Measurements from ENCODE around the gene FBXO11.

Gene FBXO11

DNA sequence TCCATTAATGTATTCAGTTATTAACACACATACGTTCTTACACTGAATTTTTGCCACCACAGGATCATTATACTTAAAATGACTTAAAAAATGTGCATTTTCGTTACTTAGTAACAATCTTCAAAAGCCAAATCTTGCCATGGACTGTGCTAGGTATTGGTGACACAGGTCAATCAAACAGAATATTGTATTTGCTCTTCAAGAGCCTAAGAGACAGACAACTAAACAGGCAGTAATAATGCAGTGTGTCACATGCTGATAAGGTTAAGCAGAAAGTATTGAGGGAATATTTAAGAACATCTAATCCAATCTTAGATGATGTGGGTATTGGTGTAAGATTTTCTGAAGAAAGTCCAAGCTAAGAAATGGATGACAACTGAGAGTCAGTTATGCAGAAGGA lies 56.9 kb downstream of the FBXO11 start:
- no peak for DNase-seq

DNA sequence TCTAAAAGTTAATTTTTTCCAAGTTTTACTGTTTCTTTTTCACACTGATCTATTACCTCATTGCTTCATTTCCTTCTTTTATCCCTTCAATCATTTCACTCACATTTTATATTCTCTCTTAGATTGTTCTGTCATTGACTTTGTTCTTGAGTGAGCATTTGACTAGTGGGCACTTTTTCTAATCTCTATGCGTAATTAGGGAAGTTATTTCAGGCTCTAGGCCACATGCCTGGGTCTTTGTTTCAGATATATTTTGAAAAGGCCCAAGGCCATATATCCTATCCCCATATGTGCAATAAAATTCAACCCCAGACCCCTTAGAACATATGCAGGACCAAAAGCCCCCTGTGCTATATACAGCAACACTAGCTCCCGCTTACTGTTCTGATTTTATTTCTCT lies 62.1 kb downstream of the FBXO11 start:
- DNase-seq, result no peak

DNA sequence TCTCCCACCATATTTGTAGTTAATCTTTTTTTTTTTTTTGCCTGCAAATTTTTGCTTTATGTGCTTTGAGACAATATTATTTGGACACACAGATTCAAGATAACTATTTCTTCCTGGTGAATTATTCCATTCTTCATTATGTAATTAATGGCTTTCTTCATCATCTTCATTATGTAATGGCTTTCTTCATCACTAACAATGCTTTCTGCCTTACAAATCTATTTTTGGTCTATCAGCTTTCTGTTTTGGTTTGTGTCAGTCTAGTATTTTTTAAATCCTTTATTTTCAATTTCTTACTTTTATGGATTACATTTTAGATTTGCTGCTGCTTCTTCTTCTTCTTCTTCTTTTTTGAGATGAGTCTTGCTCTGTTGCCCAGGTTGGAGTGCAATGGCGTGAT lies 62.9 kb downstream of the FBXO11 start:
- DNase-seq, result no peak

DNA sequence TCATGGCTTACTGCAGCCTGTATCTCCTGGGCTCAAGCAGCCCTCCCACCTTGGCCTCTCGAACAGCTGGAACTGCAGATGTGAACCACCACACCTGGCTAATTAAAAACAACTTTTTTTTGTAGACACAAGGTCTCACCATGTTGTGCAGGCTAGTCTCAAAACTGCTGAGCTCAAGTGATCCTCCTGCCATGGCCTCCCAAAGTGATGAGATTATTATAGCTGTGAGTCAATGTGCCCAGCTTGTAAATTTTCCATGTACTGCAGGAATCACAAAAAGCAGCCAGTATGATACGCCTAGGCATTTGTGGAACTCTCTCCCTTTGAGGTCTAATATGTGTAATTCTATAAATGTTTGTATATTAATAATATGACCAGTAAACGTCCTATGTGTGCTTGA lies 63.5 kb downstream of the FBXO11 start:
- DNase-seq, result no peak

DNA sequence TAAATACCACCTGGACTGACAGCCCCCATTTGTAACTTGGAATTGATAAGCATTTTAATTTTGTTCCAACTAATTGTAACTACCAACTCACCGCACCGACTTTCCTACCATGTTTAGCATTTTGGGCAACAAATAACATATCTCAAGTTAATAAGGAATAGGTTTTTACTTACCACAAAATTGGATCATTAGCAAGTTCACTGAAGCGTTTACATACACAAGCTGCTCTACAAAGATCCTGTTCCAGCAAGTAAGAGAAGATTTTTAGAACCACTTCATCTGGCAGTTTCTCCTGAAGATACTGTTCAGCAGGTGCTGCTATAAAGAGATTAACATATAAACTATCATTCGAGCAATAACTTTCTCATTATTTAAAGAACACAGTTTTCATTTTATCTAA lies 67.6 kb downstream of the FBXO11 start:
- DNase-seq, result no peak

DNA sequence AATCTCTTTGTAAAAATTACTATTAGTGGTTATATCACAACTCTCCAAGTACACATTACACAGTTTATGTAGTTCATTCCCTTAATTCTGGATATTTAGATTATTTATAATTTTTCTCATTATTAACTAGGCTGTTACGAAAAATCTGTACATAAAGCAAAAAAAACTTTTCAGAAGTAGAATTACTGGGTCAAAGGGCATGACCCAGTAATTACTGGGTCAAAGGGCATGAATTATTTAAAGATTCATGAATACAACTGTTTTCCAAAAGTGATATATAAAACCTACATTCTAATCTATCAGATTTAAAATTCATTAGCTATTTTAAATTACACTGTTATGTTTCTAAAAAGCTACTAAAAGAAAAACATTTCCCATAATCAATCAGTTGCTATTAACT lies 68.0 kb downstream of the FBXO11 start:
- no peak for DNase-seq

DNA sequence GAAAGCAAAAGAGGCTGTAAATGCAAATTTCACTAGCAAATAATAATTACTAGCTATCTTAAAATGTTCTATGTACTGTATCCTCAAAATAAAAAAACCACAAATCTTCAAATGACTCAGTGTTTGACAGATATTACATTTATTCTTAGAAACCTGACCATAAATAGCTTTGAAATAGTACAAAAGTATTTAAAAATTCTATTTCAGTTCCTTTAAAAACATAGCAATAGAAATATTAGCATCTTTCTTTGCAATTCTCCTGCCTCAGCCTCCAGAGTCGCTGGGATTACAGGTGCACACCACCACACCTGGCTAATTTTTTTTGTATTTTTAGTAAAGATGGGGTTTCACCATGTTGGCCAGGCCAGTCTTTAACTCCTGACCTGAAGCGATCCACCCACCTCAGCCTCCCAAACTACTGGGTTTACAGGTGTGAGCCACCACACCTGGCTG lies 72.8 kb downstream of the FBXO11 start:
- DNase-seq, result no peak

DNA sequence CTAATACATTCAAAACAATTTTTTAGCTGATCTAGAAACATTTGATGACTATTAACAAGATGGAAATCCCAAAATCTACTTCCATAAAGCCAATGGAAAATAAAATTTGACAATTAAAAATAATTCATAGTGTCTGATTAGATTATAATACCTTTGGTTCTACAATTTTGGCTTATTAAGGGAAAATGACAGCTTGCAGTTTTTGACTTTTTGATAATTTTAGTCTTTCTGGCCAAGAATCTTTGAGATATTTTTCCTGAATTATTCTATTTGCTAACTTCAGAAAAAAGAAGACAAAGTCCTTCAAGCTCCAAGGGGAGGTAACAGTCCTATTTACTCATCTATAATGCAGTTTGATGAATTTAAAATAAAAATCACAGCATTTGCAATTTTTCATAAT lies 83.8 kb downstream of the FBXO11 start:
- no peak for DNase-seq

DNA sequence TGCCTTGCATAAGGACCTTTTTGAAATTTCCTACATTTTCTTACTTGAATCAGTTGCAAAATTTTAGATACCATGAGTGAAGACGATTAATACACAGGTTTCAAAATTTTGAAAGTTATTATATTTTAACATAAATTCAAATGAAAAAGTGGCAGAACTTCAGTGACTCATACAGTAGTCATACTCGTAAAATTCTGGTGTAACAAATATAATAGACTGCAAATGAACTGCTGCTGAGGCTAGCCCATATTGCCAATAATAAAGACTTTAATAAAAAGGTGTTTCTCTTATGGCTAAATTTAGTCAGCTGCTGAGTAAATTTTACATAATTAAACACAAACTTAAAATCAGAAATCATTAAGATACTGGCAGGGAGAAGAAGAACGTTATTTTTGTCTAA lies 86.5 kb downstream of the FBXO11 start:
- no peak for DNase-seq

DNA sequence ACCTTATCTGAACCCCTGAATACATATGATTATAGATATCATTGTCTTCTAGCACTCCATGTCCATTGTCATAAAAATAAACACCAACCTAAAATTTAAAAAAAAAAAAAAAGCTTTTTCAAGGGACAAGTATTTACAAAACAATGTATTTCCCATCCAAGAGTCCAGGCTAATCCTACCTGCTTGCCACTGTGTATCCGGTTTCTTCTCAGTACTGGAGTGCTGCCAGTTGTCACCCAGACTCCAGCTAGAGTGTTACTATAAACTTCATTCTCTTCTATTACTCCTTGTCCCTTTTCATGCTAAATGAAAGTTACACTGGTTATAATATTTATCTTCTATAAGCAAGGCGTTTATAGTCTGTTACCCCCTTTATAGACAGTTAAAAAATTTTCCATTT lies 87.5 kb downstream of the FBXO11 start:
- DNase-seq, result no peak

DNA sequence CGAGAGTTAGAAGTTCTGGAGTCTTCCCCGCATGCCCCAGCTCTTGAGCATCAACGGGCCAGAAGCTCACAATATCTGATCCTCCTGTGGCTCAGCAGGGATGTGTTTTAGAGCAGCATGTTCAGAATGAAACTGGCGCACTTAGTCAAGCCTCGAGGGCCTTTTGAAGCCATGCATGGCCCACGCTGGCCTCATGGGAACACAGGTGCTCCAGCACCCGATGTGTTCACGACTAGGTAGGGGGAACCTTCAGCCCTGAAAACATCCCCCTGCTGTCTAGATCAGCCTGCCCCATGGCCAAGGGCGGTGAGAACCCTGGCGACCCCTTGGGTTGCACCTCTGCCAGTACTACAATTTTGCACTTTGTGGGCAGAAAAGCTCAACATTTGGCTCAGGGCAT lies 90.5 kb downstream of the FBXO11 start:
- DNase-seq, result no peak

DNA sequence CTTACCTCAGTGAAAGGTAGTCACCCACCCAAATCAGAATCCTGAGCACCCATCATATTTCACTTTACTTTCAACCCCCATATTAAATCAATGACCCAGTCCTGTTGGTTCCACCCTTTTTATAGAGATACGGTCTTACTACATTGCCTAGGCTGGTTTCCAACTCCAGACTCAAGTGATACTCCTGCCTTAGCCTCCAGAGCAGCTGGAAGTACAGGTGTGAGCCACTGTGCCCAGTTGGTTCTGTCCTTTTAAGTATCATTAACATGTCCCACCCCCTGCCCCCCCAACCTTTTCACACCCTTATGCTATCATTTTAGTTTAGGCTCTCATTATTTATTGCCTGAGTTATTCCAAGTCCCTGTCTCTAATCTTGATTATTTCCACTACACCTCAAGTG lies 94.6 kb downstream of the FBXO11 start:
- DNase-seq, result no peak

DNA sequence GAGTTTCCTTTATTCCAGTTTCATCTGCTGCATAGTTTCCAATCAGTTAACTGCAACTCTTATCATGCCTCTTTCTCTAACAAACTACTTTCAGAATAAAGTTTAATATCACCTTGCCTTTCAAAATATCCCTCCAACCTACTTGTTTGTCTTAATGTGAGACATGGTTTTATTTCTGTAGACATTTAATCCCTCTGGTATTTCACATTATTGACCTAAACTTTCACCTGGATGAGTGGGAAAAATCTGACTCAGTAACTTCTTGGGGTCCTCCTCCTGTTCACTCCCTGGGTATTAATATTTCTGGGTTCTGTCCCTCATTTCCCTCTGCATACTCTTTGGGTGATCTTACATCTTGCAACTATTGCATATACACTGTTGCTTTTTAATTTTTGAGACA lies 95.4 kb downstream of the FBXO11 start:
- no peak for DNase-seq

DNA sequence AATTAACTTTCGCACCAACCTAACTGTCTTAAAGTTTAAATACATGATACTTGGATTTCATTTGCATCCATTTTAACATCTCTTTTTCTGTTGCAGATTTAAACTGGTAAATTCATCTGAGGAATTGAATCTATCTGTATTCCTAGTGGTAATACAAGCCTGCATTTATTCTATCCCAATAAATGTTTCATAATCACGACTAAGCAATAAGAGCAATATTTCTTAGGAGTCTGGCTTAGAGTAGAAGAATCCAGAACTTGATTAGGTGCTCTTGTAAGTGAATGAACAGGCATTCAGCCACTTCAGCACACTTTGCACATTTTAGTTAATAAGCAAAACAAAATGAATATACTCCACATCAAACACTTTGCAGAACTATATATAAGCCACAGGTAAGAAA lies 96.4 kb downstream of the FBXO11 start:
- no peak for DNase-seq

DNA sequence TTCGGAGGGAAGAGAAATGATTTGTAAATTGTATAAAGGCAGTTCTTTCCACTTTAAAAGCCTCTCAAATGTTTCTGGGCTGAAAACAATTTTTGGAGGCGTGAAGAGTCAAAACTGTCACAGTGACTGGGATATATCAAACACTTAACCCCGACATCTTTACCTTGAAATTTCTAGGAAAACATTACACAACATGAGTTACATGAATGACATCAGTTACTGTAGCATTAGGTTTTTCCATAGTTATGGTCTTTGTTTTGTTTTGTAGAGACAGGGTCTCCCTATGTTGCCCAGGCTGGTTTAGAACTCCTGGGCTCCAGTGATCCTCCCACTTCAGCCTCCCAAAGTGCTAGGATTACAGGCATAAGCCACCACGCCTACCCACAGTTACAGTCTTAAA lies 97.7 kb downstream of the FBXO11 start:
- DNase-seq, result no peak

DNA sequence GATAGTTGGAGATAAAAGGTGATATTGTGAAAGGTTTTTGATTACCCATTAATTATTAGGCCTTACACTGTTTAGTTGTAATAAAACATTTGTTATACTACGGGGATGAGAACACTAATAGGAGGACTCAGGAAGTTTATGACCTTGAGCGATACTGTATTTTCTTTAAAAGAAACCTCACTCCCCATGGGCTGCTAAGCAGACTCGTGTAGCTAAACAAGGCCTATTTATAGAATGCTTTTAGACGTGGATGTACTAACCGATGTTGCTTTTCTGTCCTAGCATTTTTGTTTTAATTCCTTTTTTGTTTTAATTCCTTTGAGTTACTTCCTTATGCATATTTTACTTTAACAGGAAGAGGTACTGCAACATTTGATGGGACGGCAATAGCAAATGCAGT lies 100.4 kb downstream of the FBXO11 start:
- DNase-seq, result no peak

DNA sequence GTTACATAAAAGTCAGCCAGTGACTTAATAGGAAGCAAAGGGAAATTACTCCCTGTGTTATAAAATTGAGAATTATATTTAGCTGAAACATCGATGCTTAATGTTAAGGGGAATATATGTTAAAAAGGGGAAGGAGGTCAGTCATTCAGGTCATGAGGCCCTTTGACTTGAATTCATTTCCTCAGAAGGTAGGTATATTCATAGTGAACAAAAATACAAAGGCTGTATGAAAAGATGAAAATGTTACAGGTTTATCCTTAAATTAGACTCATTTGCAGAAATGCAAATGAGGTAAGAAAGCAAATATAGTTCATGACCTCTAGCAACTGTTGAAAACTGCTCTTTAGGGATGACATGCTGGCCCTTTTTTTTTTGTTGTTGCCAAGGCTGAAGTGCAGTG lies 102.5 kb downstream of the FBXO11 start:
- DNase-seq, result no peak

DNA sequence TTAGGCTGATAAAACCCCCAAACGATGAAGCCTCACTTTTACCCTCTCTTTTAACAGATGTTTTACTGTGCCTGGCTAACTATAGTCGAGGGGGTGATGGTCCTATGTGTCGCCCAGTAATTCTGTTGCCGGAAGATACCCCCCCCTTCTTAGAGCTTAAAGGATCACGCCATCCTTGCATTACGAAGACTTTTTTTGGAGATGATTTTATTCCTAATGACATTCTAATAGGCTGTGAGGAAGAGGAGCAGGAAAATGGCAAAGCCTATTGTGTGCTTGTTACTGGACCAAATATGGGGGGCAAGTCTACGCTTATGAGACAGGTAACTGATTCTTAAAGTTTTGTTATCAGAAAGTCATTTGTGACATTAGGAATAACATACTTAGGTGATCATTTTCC lies 102.9 kb downstream of the FBXO11 start:
- DNase-seq, result peak; percentile 20

DNA sequence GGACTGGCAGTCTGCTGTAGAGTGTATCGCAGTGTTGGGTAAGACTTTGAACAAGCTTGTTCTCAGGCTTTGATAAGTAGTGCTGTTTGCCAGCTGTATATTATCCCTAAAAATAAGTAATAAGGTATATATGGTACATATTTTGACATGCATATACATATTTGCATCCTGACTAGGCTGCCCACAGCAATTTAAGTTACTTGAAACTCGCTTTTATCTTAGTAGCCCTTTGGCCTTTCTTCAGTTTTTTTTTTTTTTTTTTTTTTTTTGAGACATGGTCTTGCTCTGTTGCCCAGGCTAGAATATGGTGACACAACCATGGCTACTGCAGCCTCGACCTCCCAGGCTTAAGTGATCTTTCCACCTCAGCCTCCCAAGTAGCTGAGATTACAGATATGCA lies 105.2 kb downstream of the FBXO11 start:
- DNase-seq, result no peak

DNA sequence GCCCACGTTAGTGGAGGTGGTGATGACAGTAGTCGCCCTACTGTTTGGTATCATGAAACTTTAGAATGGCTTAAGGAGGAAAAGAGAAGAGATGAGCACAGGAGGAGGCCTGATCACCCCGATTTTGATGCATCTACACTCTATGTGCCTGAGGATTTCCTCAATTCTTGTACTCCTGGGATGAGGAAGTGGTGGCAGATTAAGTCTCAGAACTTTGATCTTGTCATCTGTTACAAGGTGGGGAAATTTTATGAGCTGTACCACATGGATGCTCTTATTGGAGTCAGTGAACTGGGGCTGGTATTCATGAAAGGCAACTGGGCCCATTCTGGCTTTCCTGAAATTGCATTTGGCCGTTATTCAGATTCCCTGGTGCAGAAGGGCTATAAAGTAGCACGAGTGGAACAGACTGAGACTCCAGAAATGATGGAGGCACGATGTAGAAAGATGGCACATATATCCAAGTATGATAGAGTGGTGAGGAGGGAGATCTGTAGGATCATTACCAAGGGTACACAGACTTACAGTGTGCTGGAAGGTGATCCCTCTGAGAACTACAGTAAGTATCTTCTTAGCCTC lies 107.2 kb downstream of the FBXO11 start:
- no peak for DNase-seq

DNA sequence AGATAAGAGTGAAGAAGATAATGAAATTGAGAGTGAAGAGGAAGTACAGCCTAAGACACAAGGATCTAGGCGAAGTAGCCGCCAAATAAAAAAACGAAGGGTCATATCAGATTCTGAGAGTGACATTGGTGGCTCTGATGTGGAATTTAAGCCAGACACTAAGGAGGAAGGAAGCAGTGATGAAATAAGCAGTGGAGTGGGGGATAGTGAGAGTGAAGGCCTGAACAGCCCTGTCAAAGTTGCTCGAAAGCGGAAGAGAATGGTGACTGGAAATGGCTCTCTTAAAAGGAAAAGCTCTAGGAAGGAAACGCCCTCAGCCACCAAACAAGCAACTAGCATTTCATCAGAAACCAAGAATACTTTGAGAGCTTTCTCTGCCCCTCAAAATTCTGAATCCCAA lies 107.7 kb downstream of the FBXO11 start:
- no peak for DNase-seq

DNA sequence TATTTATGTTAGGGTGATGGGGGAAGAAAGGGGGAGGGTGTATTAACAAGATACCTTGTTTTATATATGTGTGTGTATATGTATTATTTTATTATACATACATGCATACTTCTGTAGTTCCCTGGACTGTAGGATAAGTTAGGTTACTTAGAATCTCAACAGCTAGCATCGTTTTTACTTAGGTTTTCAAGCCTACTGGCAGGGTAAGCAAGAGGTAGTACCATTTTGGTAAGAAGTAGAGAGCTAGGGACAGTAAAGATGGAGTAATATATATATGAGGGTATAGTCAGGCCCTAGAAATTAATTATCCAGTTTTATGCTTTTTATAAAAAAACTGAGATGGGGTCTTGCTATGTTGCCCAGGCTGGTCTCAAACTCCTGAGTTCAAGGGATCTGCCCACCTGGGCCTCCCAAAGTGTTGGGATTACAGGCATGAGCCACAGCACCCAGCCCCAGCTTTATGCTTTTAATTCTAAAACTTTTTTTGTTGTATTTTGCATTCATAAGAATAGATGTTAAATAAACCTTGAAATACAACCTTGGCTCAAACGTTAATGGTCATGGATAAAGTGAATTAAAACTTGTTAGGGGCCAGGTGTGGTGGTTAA lies 110.1 kb downstream of the FBXO11 start:
- no peak for DNase-seq

DNA sequence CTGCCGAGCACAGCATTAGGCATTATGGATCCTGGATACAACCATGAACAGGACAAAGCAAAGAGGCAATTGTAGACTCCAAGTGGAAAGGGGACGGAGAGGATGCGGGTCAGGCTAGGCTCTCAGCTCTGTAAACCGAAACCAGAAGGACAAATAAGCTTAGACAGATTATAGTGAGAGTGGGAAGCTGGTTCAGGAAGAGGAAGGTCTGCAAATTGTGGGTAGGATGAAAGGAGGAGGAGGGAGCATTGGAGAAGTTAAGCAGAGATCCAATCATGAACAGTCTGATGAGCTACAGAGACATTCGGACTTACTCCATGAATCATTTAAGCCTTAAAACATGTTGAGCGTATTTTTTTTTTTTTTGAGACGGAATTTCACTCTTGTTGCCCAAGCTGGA lies 120.3 kb downstream of the FBXO11 start:
- DNase-seq, result peak; percentile 83

DNA sequence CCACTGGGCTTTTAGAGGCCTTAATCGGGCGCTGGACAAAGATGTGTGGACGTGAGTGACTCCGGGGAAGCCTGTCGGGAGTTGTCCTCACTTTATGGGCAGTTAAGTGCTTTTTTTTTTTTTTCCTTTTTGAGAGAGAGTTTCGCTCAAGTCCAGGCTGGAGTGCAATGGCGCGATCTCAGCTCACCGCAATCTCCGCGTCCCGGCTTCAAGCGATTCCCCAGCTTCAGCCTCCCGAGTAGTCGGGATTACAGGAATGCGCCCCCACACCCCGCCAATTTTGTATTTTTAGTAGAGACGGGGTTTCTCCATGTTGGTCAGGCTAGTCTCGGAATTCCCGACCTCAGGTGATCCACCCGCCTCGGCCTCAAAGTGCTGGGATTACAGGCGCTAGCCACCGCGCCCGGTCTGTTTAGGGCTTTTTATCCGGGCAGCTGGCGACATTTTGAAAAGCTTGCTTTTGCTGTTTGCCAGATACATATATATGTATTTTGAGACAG lies 121.9 kb downstream of the FBXO11 start:
- DNase-seq, result peak; percentile 45

All from NCI-H82 (cell line).